OCI-LY3 (cell line): ENCODE data around the gene HINFP.

ENCODE experiments used
- CTCF ChIP-seq: fragments of 200-600, 300-600 bp; sonication (generic); IDR thresholded peaks from 2 replicates; pipeline ENCODE4 v1.5.1; 2014; ENCODE audit warnings: antibody characterized with exemption, low read length, low read depth
- EZH2phosphoT487 ChIP-seq: fragments of 200-600 bp; shearing (Covaris generic); IDR thresholded peaks from 2 replicates; pipeline ENCODE4 v1.6.1; 2018; ENCODE audit warnings: antibody characterized with exemption, mixed run types, low read depth

DNA sequence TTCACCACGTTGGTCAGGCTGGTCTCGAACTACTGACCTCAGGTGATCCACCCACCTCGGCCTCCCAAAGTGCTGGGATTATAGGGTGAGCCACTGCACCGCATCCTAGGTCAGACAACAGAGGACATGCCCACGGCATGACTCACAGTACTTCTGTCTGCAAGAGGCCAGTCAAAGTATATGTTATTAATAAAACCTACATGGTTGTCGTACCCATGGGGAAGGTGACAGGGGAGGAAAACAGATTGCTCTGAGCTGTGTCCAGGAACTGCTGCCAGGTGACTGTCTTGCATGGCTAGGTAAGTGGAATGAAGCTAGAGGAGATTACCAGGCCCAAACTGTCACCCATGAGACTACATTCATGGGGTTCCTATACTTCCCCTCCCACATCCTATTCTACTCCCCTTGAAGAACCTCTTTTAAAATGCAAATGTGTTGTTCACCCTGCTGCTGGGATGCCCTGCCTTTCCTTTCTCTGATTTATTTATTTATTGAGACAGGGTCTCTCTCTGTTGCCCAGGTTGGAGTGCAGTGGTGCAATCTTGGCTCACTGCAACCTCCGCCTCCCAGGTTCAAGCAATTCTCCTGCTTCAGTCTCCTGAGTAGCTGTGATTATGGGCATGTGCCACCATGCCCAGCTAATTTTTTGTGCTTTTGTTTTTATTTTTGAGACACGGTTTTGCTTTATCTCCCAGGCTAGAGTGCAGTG, 45.1 kb downstream of the HINFP start:
- no peak for TF ChIP-seq EZH2phosphoT487
- no peak for TF ChIP-seq CTCF
